ENCODE data around the gene FXYD6.

FXYD6 gene

GRCh38 chr11:117792241-117792640 is 84.2 kb downstream of the FXYD6 start:
- ChIA-PET POLR2A (ENCODE audit: low non-redundant PET) (no interaction called here), CTCF (interaction anchor here (0.6 to 1.5 kb wide), 2 partner anchors 14 to 366 kb away, joined by 3 to 8 read pairs; no protein-coding TSS in a partner anchor)
- DNase-seq (ENCODE audit: low spot score) = no peak
- no peak overlapping the region for H3K27ac ChIP-seq
- no peak for TF ChIP-seq CTCF (conservative IDR thresholded peaks at IDR 0.05; ENCODE audit: low read depth)

- DNase-seq (ENCODE audit: low spot score) = no peak
- H3K27ac ChIP-seq = no peak overlapping the region
- ChIA-PET POLR2A (ENCODE audit: low non-redundant PET) (no interaction called here), CTCF (no interaction called here)
- TF ChIP-seq CTCF (conservative IDR thresholded peaks at IDR 0.05; ENCODE audit: low read depth) = no peak
These were observed 86.2 kb downstream of the FXYD6 start for GRCh38 chr11:117790279-117790678.

- ChIA-PET CTCF (no interaction called here), POLR2A (ENCODE audit: low non-redundant PET) (no interaction called here)
- DNase-seq (ENCODE audit: low spot score) = no peak
- H3K27ac ChIP-seq = no peak overlapping the region
- TF ChIP-seq CTCF (conservative IDR thresholded peaks at IDR 0.05; ENCODE audit: low read depth) = no peak
These were observed 87.2 kb downstream of the FXYD6 start for GRCh38 chr11:117789241-117789640.

All from RWPE1 (cell line).